ENCODE measurements around the gene TRAPPC12. TPM values are rescaled to one million over a fixed set of nuclear protein-coding genes. Genes with fewer than 3 reads are reported as not detected.

The TRAPPC12 gene
- total RNA-seq, 4 donors from 2014 or later, result 28.4 to 64.7 (median 55.9) TPM

- Histone ChIP-seq H3K27ac (no peak overlapping the region), H3K27me3 (no peaks in the 10 kb centered on the region), H3K36me3 (peaks cover 5 to 50% (median 8%) of the 10 kb centered on the region in 3 donors), H3K4me3 (peak overlapping the region in 1 of 4 donors; percentile 6), H3K9me3 (no peaks in the 10 kb centered on the region), H3K4me1 (peaks cover 0 to 25% (median 0%) of the 10 kb centered on the region in 3 donors)
- TF ChIP-seq CTCF (IDR thresholded peaks at IDR 0.05) (no peak), POLR2A (IDR thresholded peaks at IDR 0.05) (no peak)
- intact Hi-C loops (cut with DNase I), result no loop called here
- WGBS, 2 donors, result 89 to 90% methylated on average over 19 to 20 of the region's 34 CpGs
- no peak for DNase-seq
Measured at GRCh38 chr2:3483986-3484960, 104.8 kb downstream of the TRAPPC12 start.

GRCh38 chr2:3485166-3485565 lies 105.7 kb downstream of the TRAPPC12 start:
- Histone ChIP-seq H3K27me3 (no peaks in the 10 kb centered on the region), H3K9me3 (no peaks in the 10 kb centered on the region), H3K4me1 (peaks cover 0 to 25% (median 0%) of the 10 kb centered on the region in 3 donors), H3K27ac (no peak overlapping the region), H3K4me3 (no peak overlapping the region), H3K36me3 (peaks cover 0 to 41% (median 0%) of the 10 kb centered on the region in 3 donors)
- DNase-seq, result no peak
- no peak for TF ChIP-seq CTCF (IDR thresholded peaks at IDR 0.05)
- no peak for TF ChIP-seq POLR2A (IDR thresholded peaks at IDR 0.05)
- WGBS, 2 donors, result 78 to 100% methylated on average over 2 to 11 of the region's 11 CpGs
- intact Hi-C loops (cut with DNase I), result no loop called here

- peaks cover 0 to 22% (median 0%) of the 10 kb centered on the region in 3 donors for H3K4me1 ChIP-seq
- intact Hi-C loops (cut with DNase I), result no loop called here
- no peak overlapping the region for H3K27ac ChIP-seq
- no peak for TF ChIP-seq POLR2A (IDR thresholded peaks at IDR 0.05)
- TF ChIP-seq CTCF (IDR thresholded peaks at IDR 0.05), result no peak
- DNase-seq, result no peak
- H3K27me3 ChIP-seq, result no peaks in the 10 kb centered on the region
- H3K9me3 ChIP-seq, result no peaks in the 10 kb centered on the region
- WGBS, 2 donors, result 87 to 88% methylated on average over 12 to 21 of the region's 29 CpGs
- H3K4me3 ChIP-seq, result no peak overlapping the region
- H3K36me3 ChIP-seq, result peaks cover 0 to 41% (median 0%) of the 10 kb centered on the region in 3 donors
Measured at GRCh38 chr2:3486047-3487027, 106.8 kb downstream of the TRAPPC12 start.

- 77 to 91% methylated on average over 7 to 9 of the region's 9 CpGs for WGBS, 2 donors
- peaks cover 0 to 22% (median 0%) of the 10 kb centered on the region in 3 donors for H3K4me1 ChIP-seq
- intact Hi-C loops (cut with DNase I), result no loop called here
- peaks cover 0 to 34% (median 0%) of the 10 kb centered on the region in 3 donors for H3K36me3 ChIP-seq
- H3K27ac ChIP-seq, result no peak overlapping the region
- no peak overlapping the region for H3K4me3 ChIP-seq
- no peak for DNase-seq
- H3K9me3 ChIP-seq, result no peaks in the 10 kb centered on the region
- TF ChIP-seq CTCF (IDR thresholded peaks at IDR 0.05) (no peak), POLR2A (IDR thresholded peaks at IDR 0.05) (no peak)
- no peaks in the 10 kb centered on the region for H3K27me3 ChIP-seq
Measured at GRCh38 chr2:3487028-3487425, 107.5 kb downstream of the TRAPPC12 start.

All from esophagus squamous epithelium (tissue), 5 donors.